Loucy (cell line): ENCODE data around the gene IQGAP1.
"Not testable (repeated sequence)": the region's sequence is repeated elsewhere in the genome, so short reads cannot be mapped to it uniquely, and the experiment has no call there.

Experiments
- CTCF ChIP-seq: fragments of 200-600 bp; sonication (generic); conservative IDR thresholded peaks from 2 replicates; pipeline ENCODE4 v1.5.1; 2014; ENCODE audit warnings: mild to moderate bottlenecking, antibody characterized with exemption, low read length
- EZH2phosphoT487 ChIP-seq: fragments of 200-600 bp; IDR thresholded peaks from 2 replicates; pipeline ENCODE4 v1.6.1; 2018; ENCODE audit warnings: antibody characterized with exemption, mild to moderate bottlenecking, moderate library complexity, borderline replicate concordance

GRCh38 chr15:90409587-90409986, 21.5 kb downstream of the IQGAP1 start:
- not testable (repeated sequence) for TF ChIP-seq CTCF, EZH2phosphoT487
